Effector memory CD4-positive, alpha-beta T cell (primary cell): Measurements from ENCODE around the gene PCYT1A.
"Not testable (repeated sequence)": the region's sequence is repeated elsewhere in the genome, so short reads cannot be mapped to it uniquely, and the experiment has no call there.

Experiments
- DNase-seq, 3 donors: peaks; one replicate each; pipeline ENCODE4 v3.0.0-alpha.2; 2020
- H3K27ac ChIP-seq: 2 replicates; pipeline ENCODE4 v1.7.0; 2013; ENCODE audit warnings: mild to moderate bottlenecking, low read length, moderate library complexity; ENCODE audit not compliant: insufficient read depth, poor library complexity, severe bottlenecking
- H3K27me3 ChIP-seq: replicated peaks from 2 replicates; pipeline ENCODE4 v1.7.0; 2013; ENCODE audit warnings: mild to moderate bottlenecking, low read length; ENCODE audit not compliant: insufficient read depth, control insufficient read depth, poor library complexity, severe bottlenecking
- H3K36me3 ChIP-seq: 2 replicates; pipeline ENCODE4 v1.7.0; 2013; ENCODE audit warnings: mild to moderate bottlenecking, low read length, moderate library complexity; ENCODE audit not compliant: control insufficient read depth, insufficient read depth
- H3K4me1 ChIP-seq: 2 replicates; pipeline ENCODE4 v1.7.0; 2013; ENCODE audit warnings: low read length, mild to moderate bottlenecking; ENCODE audit not compliant: control insufficient read depth, insufficient read depth, poor library complexity, severe bottlenecking
- H3K4me3 ChIP-seq: 2 replicates; pipeline ENCODE4 v1.7.0; 2013; ENCODE audit warnings: low read length, low read depth, mild to moderate bottlenecking; ENCODE audit not compliant: insufficient read depth, poor library complexity, severe bottlenecking
- H3K9me3 ChIP-seq: 2 replicates; pipeline ENCODE4 v1.7.0; 2013; ENCODE audit warnings: mild to moderate bottlenecking, low read length, moderate library complexity; ENCODE audit not compliant: control insufficient read depth

PCYT1A gene

DNA sequence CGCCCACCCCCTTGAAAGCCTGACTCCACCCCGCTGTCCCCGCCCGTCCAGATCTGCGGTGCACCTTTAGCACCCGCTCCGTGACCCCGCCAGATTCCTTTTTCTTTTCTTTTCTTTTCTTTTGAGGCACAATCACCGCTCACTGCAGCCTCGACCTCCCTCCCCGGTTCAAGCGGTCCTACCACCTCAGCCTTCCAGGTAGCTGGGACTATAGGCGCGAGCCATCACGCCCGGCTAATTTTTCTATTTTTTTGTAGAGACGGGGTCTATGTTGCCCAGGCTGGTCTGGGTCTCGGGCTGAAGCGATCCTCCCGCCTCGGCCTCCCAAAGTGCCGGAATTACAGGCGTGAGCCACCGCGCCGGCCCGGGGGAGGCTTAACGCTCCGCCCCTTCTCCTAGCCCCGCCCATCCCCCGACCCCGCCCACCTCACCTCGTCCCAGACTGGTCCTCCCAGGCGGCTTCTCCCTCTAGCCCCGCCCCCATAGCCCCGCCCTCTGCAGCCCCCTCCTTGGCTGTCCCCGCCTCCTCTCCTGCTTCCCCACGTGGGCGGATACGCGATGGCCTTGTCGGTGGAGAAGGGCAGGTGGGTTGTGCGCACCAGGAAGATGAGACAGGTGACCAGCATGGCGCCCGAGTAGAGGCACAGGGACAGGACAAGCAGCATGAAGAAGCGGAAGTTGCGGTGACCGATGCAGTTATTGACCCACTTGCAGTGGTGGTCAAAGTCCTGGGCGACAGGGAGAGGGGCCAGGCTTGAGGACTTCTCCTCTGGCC is 79.5 kb downstream of the PCYT1A start:
- DNase-seq = peak; percentile 46 to 65 (median 62)

DNA sequence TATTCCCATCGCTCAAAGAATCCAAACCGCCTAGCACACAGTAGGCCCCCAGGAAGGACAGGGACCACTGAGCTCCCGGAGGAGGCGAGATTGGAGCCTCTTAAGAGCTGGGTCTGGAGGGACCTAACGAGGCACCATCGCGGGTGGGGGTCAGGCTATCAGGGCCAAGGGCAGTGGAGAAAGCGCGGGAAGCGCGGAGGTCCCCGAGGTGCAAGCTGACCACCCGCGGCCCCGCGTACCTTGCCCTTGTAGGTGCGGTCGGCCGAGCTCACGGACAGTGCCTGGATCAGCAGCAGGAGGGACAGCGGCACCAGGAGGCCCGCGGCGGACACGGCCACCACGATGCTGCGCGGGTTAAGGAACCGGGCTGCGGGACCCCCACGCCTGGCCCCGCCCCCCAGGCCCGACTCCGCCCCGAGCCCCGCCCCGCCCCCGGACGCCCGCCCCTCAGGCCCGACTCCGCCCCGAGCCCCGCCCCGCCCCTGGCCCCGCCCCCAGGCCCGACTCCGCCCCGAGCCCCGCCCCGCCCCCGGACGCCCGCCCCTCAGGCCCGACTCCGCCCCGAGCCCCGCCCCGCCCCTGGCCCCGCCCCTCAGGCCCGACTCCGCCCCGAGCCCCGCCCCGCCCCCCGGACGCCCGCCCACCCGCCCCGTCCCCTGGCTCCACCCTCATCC is 80.2 kb downstream of the PCYT1A start:
- no peaks in the 10 kb centered on the region for H3K36me3 ChIP-seq
- no peaks in the 10 kb centered on the region for H3K27me3 ChIP-seq
- no peaks in the 10 kb centered on the region for H3K9me3 ChIP-seq
- H3K4me3 ChIP-seq = peak overlapping the region; percentile 31
- H3K27ac ChIP-seq = no peak overlapping the region
- peak in 1 of 3 donors; percentile 12 for DNase-seq
- peaks cover 9% of the 10 kb centered on the region for H3K4me1 ChIP-seq

More for the DNA sequence above, 79.5 kb downstream of the PCYT1A start:
- Histone ChIP-seq H3K9me3 (no peaks in the 10 kb centered on the region), H3K4me3 (peak overlapping the region; percentile 76), H3K36me3 (no peaks in the 10 kb centered on the region), H3K27me3 (no peaks in the 10 kb centered on the region), H3K4me1 (peaks cover 9% of the 10 kb centered on the region), H3K27ac (no peak overlapping the region)

DNA sequence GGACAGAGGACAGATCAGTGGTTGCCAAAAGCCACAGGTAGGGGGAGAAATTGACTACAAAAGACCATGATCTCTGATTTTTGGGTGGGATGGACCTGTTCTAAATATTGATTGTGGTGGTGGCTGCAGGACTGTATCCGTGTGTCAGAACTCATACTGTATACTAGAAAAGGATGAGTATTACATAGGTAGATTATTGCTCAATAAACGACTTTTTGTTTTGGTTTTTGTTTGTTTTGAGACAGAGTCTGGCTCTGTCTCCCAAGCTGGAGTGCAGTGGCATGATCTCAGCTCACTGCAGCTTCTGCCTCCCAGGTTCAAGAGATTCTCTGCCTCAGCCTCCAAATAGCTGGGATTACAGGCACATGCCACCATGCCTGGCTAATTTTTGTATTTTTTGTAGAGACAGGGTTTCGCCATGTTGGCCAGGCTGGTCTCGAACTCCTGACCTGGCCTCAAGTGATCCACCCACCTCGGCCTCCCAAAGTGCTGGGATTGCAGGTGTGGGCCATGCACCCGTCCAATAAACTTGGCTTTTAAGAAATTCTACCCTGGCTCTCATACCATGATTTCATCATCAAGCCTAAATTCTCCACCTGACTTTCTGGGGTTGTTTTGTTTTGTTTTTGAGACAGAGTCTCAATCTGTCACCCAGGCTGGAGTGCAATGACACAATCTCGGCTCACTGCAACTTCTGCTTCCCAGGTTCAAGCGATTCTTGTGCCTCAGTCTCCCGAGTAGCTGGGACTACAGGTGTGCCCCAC is 81.9 kb downstream of the PCYT1A start:
- not testable (repeated sequence) for H3K27ac ChIP-seq, H3K4me1 ChIP-seq, H3K36me3 ChIP-seq, H3K4me3 ChIP-seq, H3K27me3 ChIP-seq, DNase-seq, H3K9me3 ChIP-seq

DNA sequence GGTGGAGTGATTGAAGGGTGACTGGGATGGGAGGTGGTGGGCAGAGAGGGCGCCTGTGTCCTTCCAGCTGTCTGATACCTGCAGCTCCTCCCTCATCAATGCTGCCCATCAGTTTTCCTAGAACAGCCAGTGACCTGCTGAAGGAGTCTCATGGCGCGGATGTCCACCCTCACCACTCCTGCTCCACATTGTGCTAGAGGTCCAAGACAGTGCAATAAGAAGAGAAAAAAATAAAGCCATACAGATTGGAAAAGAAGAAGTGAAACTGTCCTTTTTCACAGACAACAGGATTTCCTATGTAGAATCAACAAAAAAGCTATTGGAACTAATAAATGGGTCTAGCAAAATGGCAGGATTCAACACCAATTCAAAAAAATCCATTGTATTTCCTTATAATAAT is 83.7 kb downstream of the PCYT1A start:
- Histone ChIP-seq H3K27ac (no peak overlapping the region), H3K36me3 (no peaks in the 10 kb centered on the region), H3K9me3 (no peaks in the 10 kb centered on the region), H3K4me3 (no peak overlapping the region), H3K27me3 (no peaks in the 10 kb centered on the region), H3K4me1 (peaks cover 9% of the 10 kb centered on the region)
- DNase-seq = no peak

DNA sequence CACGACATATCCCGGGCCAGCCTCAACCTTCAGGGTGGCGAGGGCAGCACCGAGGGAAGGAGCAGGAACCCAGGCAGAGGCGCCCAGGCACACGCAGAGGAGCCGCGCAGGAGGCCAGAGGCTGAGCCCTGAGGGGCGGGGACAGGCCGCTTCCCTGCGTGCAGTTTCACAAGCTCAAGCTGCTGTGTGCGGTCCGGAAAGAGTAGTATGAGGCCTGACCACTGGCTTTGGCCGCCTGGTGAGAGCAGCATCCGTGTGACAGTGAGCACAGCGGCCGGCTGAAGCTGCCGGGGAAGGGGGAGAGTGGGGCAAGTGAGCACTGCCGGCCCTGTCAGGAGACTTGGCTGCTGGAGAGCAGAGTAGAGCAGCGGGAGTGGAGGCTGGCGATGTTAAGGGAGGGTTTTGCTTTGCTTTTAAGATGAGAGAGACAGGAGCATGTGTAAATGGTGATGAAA is 85.0 kb downstream of the PCYT1A start:
- Histone ChIP-seq H3K36me3 (no peaks in the 10 kb centered on the region), H3K9me3 (no peaks in the 10 kb centered on the region), H3K4me1 (peaks cover 4% of the 10 kb centered on the region), H3K27ac (no peak overlapping the region), H3K4me3 (no peak overlapping the region), H3K27me3 (no peaks in the 10 kb centered on the region)
- no peak for DNase-seq

DNA sequence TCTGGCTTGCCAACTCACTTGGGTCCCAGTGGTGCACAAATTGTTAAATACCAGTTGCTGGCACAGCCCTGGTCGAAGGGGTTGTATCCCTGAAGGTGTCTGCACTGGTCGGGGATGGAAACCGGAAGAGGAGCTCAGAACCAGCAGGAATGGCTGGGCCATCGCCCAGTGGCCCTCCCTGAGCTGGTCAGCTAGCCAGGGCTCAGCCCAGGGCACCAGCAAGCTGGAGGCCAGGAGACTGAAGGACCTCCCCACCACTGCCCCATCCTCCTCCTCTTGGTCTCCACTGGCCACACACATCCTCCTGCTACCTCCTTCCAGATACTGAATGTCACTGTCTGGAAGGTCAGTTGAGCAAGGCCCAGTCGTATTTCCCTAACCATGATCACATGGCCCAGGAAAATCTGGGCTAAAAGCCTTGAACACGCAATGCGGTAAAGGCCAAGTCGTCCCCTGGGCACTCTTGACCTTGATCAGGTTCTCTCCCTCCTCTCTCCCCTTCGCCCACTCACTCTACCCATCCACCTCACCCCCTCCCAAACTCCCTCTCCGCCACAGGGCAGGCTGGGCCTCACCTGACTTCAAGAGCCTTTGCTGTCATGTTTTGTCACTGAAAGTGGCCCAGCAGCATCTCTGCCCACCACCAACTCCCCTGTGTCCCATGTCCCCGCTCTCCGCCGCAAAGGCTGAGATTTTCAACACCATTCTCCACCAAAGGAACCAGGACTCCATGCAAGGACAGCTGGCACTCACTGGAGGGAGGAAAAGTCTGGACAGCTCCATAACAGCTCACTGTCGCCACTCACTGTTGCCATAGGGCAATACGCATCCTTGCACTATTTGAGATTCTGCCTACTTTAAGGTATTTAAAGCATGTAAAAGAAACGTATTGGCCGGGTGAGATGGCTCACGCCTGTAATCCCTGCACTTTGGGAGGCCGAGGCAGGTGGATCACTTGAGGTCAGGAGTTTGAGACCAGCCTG is 88.5 kb downstream of the PCYT1A start:
- H3K36me3 ChIP-seq = no peaks in the 10 kb centered on the region
- no peak overlapping the region for H3K27ac ChIP-seq
- no peak for DNase-seq
- H3K9me3 ChIP-seq = no peaks in the 10 kb centered on the region
- no peak overlapping the region for H3K4me3 ChIP-seq
- no peaks in the 10 kb centered on the region for H3K27me3 ChIP-seq
- H3K4me1 ChIP-seq = peaks cover 9% of the 10 kb centered on the region

DNA sequence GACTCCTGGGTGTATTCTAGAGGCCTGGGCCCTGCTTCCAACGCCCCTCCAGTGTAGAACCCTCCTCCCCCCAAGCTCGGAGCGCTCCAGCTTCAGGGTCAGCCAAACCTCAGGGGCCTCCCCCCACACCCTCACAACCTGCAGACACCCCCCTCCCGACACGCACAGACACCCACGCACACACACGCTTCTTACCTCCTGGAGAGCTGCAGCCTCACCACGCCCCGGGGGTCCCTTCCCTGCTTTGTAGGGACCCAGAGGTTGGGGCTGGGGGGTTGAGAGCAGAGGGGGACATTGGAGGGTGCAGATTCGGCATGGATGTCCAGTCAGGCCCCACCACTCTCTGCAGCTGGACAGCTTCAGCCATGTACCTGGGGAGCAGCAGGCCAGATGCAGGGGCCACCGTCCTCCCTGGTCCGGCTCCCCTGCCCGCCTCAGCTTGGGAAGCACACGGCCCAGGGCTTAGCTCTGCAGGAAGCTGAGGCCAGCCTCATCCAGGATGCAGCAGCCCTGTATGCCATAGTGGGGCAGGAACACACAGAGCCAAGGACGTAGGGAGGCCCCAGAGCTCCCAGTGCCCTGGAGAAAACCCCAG is 89.3 kb downstream of the PCYT1A start:
- H3K4me3 ChIP-seq = no peak overlapping the region
- peaks cover 9% of the 10 kb centered on the region for H3K4me1 ChIP-seq
- H3K27me3 ChIP-seq = no peaks in the 10 kb centered on the region
- H3K27ac ChIP-seq = no peak overlapping the region
- no peak for DNase-seq
- H3K36me3 ChIP-seq = no peaks in the 10 kb centered on the region
- H3K9me3 ChIP-seq = no peaks in the 10 kb centered on the region

DNA sequence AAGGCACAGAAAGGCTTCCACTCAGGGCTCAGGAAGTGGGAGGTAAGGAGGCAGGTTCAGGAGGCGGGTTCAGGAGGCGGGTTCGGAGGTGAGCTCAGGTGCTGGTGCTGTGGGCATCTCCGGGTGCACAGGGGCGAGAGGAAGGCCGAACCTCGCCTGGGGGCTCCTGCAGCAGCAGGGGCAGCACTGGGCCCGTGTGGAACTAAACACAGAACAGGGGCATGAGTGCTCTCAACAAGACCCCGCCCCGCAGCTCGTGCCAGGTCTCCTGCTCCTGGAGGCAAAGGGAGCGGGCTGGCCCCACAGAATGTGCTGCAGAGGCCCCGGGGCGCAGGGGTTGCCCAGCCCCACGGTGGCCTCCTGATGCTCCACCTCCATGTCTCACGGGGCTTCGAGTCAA is 90.0 kb downstream of the PCYT1A start:
- Histone ChIP-seq H3K36me3 (no peaks in the 10 kb centered on the region), H3K4me3 (no peak overlapping the region), H3K27me3 (no peaks in the 10 kb centered on the region), H3K27ac (no peak overlapping the region), H3K9me3 (no peaks in the 10 kb centered on the region), H3K4me1 (peaks cover 16% of the 10 kb centered on the region)
- DNase-seq = no peak

DNA sequence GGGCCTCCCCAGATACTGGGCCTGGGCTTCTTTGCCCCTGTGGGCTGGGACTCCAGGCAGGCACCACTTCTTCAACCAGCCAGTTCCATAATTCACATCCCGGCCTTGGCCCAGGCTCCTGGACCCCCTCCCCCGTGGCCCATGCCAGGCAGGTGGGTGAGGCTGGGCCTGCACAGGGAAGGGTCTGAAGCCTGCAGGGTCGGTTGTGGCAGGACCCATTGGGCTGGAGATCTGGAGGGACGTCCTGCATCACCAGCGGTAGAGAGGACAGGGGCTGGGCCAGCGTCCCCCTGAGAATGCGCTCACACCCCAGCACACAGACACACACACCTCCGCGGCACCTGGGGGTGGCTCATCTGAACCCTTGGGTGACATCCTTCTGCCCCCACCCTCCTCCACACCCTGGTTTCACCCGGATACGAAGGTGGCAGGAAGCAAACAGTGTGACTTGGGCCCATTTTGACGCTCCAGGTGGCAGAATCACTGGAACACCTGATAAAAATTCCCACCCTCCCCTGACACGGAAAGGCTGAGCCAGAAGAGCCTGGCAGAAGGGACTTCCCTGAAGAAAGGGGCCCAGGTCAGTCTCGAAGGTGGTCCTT is 91.8 kb downstream of the PCYT1A start:
- Histone ChIP-seq H3K9me3 (no peaks in the 10 kb centered on the region), H3K27me3 (no peaks in the 10 kb centered on the region), H3K27ac (no peak overlapping the region), H3K4me1 (peaks cover 23% of the 10 kb centered on the region), H3K36me3 (no peaks in the 10 kb centered on the region), H3K4me3 (no peak overlapping the region)
- no peak for DNase-seq
